Vein endothelial cell (primary cell): ENCODE measurements around the gene OR2G3. TPM values are rescaled to one million over a fixed set of nuclear protein-coding genes. Genes with fewer than 3 reads are reported as not detected.

ENCODE experiments used
- small RNA-seq: library from RNA; depleted of rRNA; stranded (forward); fragments of <200 nt; gene quantifications from one replicate; pipeline ENCODE3, GENCODE V24; 2012
- total RNA-seq: library from RNA; depleted of rRNA; stranded (reverse); fragments of >200 nt; gene quantifications from 2 replicates; pipeline ENCODE4 v1.2.3, GENCODE V29; 2012

Gene OR2G3
- not detected in 2 replicates for total RNA-seq

DNA sequence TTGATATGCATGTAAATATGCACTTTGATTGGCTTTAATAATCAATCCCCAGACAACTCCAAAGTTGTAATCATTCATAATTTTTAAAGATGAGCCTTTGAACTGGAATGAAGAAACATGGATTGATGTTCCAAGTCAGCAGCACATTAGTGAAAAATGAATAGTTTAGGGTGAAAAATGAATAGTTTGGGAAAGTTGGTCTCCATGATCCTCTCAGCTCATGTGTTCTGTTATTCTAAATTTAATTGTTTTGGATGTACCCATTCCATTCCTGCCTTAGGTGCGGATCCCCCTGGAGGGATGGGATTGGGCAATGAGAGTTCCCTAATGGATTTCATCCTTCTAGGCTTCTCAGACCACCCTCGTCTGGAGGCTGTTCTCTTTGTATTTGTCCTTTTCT is at the start of gene OR2G3:
Gene OR2G3 (plus strand): TSS at position 301 of the 400 bp plus-strand sequence. CDS start 0 bp downstream, at position 301.

DNA sequence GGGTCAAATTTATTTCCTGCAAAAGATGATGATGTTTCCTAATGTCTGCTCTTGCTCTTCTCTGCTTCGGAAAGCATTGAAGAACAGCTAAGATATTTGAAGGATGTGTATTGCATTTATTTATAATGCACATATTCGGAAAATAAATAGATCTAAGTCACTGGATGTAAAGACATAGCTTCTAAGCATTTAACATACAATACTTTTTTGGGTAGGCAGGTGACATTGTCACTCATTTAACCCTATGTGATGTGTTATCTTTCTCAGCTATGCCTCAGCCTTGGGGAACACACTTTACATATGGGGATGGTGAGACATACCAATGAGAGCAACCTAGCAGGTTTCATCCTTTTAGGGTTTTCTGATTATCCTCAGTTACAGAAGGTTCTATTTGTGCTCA is 17.3 kb upstream of the OR2G3 start, which contains the start of gene OR2G2:
Gene OR2G2 (plus strand): TSS at position 301 of the 400 bp plus-strand sequence. CDS start 0 bp downstream, at position 301.

Small RNAs within 50 kb of the gene (small RNA-seq; reads per million reads assigned to genes)
- not detected for gene RF00026

Other genes with a start within 250 kb of the OR2G3 start
- 0.10 and 0.98 TPM in 2 replicates for gene NLRP3, start 189.4 kb upstream of the OR2G3 start, total RNA-seq
- not detected in 2 replicates for gene OR2B11, start 147.5 kb upstream of the OR2G3 start, total RNA-seq
- not detected in 2 replicates for gene OR2C3, start 69.1 kb upstream of the OR2G3 start, total RNA-seq
- gene GCSAML, start 56.5 kb upstream of the OR2G3 start, total RNA-seq, result not detected in 2 replicates
- gene OR2G2, start 17.2 kb upstream of the OR2G3 start, total RNA-seq, result not detected in 2 replicates
- gene OR13G1, start 74.2 kb downstream of the OR2G3 start, total RNA-seq, result not detected in 2 replicates
- gene OR6F1, start 111.1 kb downstream of the OR2G3 start, total RNA-seq, result not detected in 2 replicates
- not detected in 2 replicates for gene OR14K1, start 133.0 kb downstream of the OR2G3 start, total RNA-seq
- not detected in 2 replicates for gene OR14A2, start 142.6 kb downstream of the OR2G3 start, total RNA-seq
- gene OR1C1, start 155.0 kb downstream of the OR2G3 start, total RNA-seq, result not detected in 2 replicates
- gene OR14A16, start 218.5 kb downstream of the OR2G3 start, total RNA-seq, result not detected in 2 replicates
- gene OR11L1, start 236.3 kb downstream of the OR2G3 start, total RNA-seq, result not detected in 2 replicates